ENCODE measurements around the gene CELA2A. TPM values are rescaled to one million over a fixed set of nuclear protein-coding genes. Genes with fewer than 3 reads are reported as not detected.

CELA2A gene
- total and polyA plus RNA-seq, 10 of the 15 experiments (the other 5 are each of a cell fraction or from before 2014, with no cell fraction given) = 0.90 TPM; not detected in 9

DNA sequence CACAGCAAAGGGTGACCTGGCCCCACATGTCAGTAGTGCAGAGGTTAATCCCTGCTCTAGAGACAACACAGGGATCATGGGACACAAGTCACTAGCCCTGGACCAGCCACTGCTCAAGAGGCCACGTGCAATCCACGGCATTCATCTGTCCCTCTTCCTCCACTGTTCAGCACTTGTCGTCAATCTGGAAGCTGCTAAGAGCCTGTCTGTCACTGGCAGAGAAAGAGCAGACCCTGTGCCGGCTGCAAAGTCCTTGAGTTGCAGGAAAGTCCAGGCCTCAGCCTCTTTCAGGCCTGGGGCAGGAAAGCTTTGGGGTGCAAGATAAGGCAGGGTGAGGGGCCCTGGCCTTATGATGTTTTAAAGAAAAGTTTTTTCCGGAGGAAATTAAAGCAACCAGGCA, 36.1 kb downstream of the CELA2A start (continued):
- TF ChIP-seq, protein P1, sequence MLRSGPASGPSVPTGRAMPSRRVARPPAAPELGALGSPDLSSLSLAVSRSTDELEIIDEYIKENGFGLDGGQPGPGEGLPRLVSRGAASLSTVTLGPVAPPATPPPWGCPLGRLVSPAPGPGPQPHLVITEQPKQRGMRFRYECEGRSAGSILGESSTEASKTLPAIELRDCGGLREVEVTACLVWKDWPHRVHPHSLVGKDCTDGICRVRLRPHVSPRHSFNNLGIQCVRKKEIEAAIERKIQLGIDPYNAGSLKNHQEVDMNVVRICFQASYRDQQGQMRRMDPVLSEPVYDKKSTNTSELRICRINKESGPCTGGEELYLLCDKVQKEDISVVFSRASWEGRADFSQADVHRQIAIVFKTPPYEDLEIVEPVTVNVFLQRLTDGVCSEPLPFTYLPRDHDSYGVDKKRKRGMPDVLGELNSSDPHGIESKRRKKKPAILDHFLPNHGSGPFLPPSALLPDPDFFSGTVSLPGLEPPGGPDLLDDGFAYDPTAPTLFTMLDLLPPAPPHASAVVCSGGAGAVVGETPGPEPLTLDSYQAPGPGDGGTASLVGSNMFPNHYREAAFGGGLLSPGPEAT (IDR thresholded peaks at IDR 0.05; ENCODE audit: low read depth) = no peak
- TF ChIP-seq ZNF217 (IDR thresholded peaks at IDR 0.05) = no peak

DNA sequence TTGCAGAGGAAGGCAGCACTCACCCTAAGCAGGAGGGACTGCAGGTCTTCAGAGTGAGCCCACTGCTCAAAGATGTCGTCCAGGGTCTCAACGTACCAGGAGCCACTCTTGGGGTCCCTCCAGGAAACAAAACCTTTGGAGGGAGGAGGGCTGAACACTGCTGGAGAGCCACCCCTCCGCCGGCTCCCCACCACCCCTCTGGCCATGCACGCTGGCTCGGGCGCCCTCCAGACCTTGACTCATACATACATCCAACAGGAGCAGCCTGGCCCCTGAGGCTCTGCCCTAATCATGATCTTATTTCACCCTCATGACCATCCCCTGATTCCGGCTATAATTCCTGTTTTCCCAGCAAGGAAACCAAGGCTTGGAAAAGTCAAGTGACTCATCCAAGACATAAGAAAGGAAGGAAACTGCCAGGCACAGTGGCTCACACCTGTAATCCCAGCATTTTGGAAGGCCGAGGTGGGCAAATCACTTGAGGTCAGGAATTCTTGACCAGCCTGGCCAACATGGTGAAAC, 37.4 kb downstream of the CELA2A start:
- SMC1A ChIA-PET (ENCODE audit: uncharacterized antibody, unreplicated experiment) = no interaction called here
- WGBS (ENCODE audit: insufficient coverage, insufficient replicate concordance, low lambda C conversion rate, missing lambda C conversion rate) = 96% methylated on average over 9 of the region's 9 CpGs
- FAIRE-seq = no peak
- H3K27me3 ChIP-seq (replicated peaks in 1 of 2; ENCODE audit: control insufficient read depth in 2 of 2, insufficient read depth in 2 of 2, low read length in 1 of 2) = no peaks in the 10 kb centered on the region
- no peaks in the 10 kb centered on the region for H3K36me3 ChIP-seq (ENCODE audit: control insufficient read depth in 2 of 2, insufficient read depth in 2 of 2, low read length in 1 of 2)
- DNase-seq (ENCODE audit: low read depth, low spot score) = no peak
- intact Hi-C loops (cut with micrococcal nuclease; ENCODE audit: unreplicated experiment) (no loop called here), in situ Hi-C loops (cut with MboI) (no loop called here)
- BruUV-seq (replicated peaks) = no TSS peak
- no peaks in the 10 kb centered on the region for H3K79me2 ChIP-seq (ENCODE audit: control insufficient read depth, insufficient read depth, low read length)
- POLR2A ChIA-PET = no interaction called here
- H4K20me1 ChIP-seq (ENCODE audit: control insufficient read depth, insufficient read depth) = no peaks in the 10 kb centered on the region
- TF ChIP-seq ESRRA (IDR thresholded peaks at IDR 0.05; ENCODE audit: low read length) (no peak), IKZF2 (IDR thresholded peaks at IDR 0.05) (no peak), SUPT20H (IDR thresholded peaks at IDR 0.05; ENCODE audit: borderline replicate concordance, control insufficient read depth, low read depth, low read length) (no peak), POU2F2 (IDR thresholded peaks at IDR 0.05; ENCODE audit: borderline replicate concordance, low read depth, low read length) (no peak), GATAD2B (conservative IDR thresholded peaks at IDR 0.05; ENCODE audit: low read depth) (no peak), CHD4 (IDR thresholded peaks at IDR 0.05) (no peak), ZNF217 (IDR thresholded peaks at IDR 0.05) (no peak), SUZ12 (IDR thresholded peaks at IDR 0.05; ENCODE audit: unreplicated experiment) (no peak), ZSCAN29 (IDR thresholded peaks at IDR 0.05) (no peak)
- H3K4me2 ChIP-seq (ENCODE audit: control insufficient read depth, insufficient read depth) = no peak overlapping the region
- RAD21 ChIA-PET (ENCODE audit: unreplicated experiment) = interaction anchor here (0.7 kb wide), 1 partner anchor 10 kb away, joined by 3 read pairs; no protein-coding TSS in a partner anchor
- no peak overlapping the region for H3K4me3 ChIP-seq
- ATAC-seq = no peak
- H3K27ac ChIP-seq (ENCODE audit: control insufficient read depth, insufficient read depth) = no peak overlapping the region
- no peaks in the 10 kb centered on the region for H3K9me3 ChIP-seq (replicated peaks; ENCODE audit: control insufficient read depth, insufficient read depth, low read length)
- CTCF ChIA-PET = no interaction called here
- no peak overlapping the region for H2AFZ ChIP-seq (ENCODE audit: control insufficient read depth, low read depth, low read length)
- no peaks in the 10 kb centered on the region for H3K4me1 ChIP-seq (ENCODE audit: control insufficient read depth, insufficient read depth, low read length)
- no peak overlapping the region for H3K9ac ChIP-seq (ENCODE audit: control insufficient read depth, insufficient read depth, low read length)
